ENCODE measurements around the gene FBXL7.

FBXL7 gene

DNA sequence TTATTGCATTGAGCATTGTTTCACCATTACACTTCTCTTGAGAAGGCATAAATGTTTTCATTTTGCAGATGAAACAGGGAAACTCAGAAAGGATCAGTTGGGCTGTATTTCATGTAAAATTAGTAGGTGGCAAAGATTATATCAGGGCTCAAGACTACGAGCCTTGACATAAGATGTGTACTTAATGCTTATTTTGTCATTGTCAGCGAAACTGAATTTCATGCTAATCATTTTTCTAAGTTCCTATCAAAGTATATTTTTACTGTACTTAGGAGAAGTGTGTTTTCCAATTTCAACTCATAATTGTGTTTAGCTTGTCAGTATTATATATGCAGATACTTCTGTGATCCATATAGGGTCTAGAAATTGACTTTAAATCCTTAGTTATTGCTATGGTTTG is 123.8 kb downstream of the FBXL7 start:
- DNase-seq, result no peak

DNA sequence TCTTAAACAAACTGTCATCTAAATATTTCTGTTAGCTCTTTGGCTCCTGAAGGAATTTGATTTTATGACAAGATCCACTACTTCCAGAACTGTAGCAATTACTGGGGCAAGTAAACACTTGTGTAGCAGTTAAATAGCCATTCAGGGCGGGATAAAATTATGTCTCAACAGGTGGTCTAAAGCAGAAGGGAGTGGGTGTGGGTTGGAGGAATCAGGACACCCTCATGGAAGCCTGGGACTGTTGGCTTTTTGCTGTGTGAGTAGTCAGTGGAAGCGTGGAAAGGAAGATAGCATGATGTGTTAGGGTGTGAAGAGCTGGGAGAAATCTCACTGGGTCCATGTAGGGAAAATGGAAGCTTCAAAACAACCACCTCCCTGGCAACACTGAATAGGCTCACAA is 127.1 kb downstream of the FBXL7 start:
- no peak for DNase-seq

DNA sequence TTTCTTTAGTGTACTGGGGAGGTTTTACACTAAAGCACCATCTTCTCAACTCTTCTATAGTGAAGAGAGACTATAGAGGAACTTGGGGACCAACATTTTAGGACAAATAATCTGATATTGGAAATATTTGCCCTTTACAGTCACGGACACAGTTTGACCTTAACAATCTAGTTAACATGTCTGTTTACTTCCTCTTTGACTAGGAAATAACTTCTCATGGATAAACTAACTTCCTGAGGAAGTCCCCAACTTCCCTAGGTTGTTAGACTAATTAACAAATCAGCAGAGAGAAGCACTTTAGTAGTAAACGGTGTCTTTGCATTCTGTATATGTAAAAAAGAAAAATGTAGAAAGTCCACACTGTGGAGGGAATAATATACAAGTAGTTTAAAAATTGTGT is 127.7 kb downstream of the FBXL7 start:
- DNase-seq, result no peak

DNA sequence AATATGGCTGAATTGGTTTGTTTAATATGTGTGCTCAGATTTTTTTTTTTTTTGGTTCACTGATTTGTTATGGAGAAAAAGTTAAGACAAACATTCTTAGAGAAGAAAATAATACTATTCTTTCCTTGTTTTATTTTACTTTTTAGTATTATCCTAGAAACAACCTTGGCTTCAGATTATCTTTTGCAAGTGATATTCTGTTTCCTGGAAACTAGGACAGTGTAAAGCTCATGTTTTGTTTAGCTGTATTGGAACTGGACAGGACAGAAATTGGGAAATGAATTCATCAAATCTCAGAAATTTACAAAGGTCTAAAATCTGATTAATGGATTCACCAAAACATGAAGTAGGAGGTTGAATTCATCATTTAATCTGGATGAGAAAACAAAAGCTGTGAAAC is 130.5 kb downstream of the FBXL7 start:
- no peak for DNase-seq

DNA sequence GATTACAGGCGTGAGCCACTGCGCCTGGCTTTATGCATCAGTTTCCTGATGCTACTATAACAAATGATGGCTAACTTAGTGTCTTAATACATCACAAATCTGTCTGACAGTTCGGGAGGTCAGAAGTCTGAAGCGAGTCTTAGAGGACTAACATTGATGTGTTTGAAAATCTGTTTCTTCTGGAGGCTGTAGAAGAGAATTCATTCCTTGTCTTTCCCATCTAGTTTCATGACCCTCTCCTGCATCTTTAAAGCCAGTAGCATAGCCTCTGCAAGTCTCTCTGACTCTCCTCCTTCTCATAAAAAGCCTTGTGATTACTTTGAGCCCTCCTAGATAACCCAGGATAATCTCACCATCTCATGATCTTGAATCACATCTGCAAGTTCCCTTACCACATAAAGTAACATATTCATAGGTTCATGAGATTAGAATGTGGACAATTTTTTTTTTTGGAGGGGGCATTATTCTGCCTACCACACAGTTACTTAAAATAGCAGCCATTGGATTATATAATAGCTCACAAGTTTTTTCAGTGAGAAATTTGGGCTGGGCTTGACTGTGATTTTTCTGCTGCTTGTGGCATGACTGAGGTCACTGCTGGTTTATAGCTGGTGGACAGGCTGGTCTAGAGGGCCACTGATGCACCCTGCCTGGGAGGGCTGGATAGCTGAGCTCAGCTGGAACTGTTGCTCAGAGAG is 134.8 kb downstream of the FBXL7 start:
- DNase-seq, result no peak

DNA sequence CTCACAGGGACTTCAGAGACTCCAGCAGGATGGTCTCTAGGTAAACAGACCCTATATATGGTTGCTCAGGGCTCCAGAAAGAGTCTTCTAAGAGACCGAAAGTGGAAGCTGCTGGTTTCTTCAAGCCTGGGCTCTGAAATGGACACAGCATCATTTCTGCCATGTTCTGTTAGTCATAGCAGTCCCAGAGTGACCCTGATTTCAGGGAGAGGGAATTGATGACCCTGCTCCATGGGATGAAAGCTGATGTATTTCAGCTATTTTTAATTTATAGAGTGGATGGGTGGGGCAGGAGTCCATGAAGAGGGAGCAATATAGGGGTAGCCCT is 135.3 kb downstream of the FBXL7 start:
- DNase-seq, result no peak

DNA sequence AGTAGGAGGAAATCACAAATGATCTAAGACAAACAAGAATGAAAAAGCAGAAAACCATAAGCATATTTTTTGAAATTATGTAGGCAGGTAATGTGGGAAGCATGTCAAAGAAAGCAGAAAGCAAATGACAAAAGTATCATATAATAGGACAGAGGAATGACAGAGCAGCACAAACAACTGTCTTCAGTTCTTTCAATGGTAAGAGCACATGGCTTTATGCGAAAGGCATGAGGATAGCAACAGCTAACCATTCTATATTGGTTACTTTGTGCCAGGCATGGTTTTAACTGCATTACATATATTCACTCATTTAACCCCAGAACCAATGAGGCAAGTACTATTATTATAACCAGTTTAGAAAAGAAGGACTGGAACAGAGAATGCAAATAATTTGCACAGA is 137.4 kb downstream of the FBXL7 start:
- DNase-seq, result no peak

DNA sequence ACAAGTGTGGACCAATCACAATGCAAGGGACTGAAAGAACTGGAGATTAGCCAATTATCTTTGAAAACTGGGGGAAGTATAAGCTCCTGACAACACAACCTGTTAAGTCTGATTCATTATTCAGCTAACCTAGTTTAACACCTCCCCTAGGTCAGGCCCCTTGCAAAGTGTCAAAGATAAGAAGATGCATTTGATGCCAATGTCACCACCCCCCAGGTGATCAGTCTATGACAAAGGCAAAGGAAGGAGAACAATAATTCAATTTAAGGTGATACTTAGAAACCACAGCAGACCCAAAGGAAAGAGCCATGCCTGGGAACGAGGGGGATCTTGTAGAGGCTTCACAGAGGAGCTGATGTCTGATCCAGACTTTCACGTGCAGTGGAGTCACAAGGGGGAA is 137.9 kb downstream of the FBXL7 start:
- DNase-seq, result no peak

DNA sequence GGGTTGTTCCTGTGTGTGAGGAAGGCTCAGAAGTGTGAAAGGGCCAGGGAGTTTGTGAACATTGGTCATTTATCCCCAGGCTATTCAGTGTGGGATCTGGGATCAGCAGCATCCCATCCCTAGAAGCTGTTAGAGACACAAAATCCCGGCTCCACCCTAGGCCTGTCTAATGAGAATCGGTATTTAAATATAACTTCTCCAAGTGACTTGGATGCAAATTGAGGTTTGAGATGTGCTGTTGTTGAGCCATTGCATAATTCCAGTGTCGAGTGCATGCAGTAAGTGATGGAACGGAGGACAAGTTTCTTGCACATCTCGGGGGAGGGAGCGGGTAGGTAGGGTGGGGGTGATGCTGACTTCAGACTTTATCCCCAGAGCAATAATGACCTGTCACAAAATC is 138.3 kb downstream of the FBXL7 start:
- DNase-seq, result no peak

DNA sequence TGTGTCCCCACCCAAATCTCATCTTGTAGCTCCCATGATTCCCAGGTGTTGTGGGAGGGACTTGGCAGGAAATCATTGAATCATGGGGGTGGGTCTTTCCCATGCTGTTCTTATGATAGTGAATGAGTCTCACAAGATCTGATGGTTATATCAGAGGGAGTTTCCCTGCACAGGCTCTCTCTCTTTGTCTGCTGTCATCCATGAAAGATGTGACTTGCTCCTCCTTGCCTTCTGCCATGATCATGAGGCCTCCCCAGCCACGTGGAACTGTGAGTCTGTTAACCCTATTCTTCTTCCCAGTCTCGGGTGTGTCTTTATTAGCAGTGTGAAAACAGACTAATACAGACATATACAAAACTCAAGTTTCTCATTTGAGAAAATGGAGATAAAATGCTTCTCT is 139.3 kb downstream of the FBXL7 start:
- DNase-seq, result no peak

DNA sequence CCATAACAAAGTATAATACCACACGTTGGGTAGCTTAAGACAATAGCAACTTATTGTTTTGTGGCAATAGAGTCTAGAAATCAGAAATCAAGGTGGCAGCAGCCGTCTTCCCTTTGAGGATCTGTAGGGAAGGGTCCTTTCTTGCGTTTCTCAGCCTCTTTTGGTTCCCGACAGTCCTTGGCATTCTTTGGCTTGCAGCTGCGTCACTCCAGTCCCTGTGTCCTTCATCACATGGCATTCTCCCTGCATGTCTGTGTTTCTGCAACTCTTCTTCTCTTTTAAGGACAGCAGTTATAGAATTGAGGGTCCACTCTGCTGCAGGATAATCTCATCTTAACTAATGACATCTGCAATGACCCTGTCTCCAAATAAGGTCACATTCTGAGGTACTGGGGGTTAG is 140.1 kb downstream of the FBXL7 start:
- no peak for DNase-seq

DNA sequence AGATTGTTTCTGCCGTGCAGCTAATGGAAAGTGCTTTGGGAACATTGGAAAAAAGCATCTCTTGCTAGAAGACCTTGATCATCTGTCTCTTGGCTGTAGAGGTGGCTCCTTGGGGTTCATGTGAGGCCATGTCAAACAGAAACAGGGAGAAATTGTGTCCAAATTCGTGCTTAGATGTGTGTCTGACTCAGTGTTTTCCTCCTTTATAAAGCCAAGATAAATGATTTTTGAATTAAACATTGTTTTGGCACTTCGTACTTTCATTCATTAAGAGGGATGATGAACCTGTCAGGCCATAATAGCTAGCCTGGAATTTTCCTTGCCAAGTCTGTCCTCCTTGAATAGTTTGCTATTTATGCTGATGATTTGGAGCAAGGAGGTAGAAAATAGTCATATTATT is 143.8 kb downstream of the FBXL7 start:
- no peak for DNase-seq

DNA sequence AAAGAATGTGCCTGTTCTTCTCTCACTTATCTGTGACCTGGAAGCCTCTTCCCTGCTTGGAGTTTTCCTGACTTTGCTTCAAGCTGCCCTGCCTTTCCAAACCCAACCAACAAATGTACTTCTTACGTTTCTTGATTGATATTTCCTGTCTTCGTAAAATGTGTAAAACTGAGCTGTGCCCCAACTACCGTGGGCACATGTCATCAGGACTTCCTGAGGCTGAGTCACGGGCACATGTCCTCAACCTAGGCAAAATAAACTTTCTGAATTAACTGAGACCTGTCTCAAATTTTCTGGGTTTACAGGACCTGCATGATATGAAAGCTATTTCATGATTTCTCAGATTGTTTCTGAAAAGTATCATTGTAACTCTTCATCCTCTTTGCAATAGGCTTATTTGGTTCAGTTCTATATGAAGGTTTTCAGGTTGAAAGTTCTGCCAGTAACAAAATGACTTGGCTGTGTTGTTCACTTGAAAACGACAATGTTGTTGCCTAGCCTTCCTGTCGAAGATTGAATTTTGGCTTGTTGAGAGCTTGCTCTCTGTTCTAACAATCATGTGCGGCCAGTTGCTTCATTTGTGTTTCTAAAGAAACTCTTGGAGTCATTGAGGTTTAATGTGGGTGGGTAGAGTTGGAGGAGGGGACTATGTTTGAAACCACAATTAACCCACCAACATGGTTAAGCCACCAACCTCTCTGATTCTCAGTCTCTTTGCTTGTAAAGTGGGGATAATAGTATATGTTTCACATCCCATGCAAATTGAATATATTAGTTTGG is 145.6 kb downstream of the FBXL7 start:
- no peak for DNase-seq

DNA sequence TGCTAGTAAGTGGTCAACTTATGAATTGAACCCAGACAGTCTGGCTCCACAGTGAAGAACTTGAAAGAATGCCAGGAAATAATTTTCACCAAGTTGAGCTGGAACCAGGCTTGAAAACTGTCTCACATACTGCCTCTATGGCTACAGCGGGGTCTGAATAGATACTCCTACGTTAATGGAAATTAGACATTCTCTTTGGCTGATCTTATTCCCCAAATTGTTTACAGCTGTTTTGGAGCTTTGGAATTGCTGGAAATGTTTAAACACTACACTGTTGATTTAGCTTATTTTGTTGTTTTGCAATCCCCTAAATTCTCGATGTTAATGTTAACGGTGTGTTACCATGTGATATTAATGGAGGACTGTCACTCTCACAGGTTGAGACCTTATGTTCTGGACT is 146.4 kb downstream of the FBXL7 start:
- no peak for DNase-seq

DNA sequence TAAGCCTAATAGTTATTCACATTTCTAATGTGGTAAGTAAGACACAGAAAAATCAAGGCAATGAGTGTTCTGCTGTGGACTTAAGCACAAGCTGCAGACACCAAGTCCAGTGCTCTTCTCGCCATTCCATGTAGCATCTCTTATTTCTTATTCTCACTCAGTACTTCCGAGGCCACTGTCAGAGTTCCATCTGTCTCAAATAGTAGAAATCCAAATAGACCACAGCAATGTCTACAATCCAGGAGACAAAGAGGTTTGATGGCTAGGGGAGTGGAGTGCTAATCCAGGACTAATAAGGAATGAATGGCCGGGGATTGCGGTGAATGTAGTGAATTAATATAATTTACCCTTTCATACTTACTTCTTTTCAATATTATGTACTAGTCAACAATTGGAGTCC is 147.3 kb downstream of the FBXL7 start:
- DNase-seq, result no peak

DNA sequence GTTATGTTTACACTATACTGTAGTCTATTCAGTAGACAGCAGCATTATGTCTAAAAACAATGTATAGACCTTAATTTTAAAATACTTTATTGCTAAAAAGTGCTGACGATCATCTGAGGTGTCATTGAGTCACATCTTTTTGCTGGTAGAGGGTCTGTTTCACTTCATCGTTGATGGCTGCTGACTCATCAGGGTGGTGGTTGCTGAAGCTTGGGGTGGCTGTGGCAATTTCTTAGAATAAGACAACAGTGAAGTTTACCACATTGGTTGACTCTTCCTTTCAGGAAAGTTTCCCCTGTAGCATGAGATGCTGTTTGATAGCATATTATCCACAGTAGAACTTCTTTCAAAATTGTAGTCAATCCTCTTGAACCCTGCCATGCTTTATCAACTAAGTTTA is 150.3 kb downstream of the FBXL7 start:
- DNase-seq, result no peak

DNA sequence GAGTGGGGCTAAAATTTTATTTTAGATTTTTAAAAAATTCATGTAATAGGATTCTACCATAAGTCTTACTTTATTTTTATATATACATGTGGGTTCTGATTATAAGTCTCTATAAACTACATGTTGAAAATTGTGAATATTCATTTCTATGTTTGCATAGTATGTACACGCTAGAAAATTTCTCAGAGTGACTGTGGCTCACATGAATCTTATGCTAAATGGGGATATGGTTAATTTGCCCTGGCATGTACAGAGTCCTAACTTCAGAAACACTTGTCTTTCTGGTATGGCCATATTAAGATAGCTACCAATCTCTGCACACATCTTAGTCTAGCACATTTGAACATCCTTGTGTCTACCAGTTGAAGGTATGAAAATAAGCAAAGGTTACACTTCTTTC is 154.8 kb downstream of the FBXL7 start:
- DNase-seq, result no peak

DNA sequence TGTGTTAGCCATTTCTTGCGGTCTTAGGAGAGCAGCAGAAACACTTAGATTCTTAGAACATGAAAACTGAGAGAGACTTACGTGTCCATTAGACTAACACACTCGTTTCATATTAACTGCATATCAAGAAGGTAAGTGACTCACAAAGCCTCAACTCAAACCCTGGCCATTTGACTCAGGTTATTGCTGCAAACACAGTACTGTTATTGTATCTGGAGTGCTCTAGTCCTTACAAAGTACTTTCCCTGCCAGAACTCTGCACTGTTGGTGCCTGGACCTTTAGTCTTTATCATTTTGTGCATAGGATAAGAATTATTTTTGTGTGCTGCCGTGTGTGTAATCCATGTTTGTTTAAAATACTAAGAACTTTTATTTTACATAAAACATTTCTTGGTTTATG is 155.7 kb downstream of the FBXL7 start:
- no peak for DNase-seq

DNA sequence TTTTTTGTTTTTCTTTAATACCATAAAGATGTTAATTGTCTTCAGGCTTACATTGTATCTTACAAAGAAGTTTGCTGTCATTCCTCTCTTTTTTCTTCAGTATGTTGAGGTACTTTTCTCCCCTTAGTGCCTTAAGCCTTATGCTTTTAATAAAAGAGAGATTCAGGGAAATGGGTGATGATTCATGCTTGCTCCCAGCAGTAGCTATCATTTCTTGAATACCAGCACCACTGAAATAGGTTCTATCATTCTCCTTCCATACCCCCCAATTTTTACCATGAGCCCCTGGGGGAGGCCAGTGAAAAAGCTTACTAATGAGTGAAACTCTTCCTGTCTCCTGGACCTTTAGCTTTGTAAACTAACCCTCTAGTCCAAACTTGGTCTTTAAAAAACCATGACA is 165.0 kb downstream of the FBXL7 start:
- no peak for DNase-seq

DNA sequence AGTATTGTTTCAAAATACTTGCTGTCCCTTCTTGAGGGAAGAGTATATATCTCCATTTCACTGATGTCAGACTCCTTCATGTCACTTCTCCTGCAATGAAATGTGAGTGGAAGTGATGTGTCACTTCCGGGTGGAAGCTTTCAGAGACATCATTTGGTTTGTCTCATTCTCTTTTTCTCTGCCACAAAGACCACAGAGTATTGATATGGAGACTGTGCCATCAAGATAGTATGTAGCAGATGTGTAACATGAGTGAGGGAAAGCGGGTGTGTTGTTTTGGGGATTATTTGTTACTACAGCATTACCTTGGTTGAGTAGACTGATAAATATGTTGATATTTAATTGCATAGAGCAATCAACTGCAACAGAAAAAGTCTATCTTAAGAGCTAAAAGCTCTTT is 169.8 kb downstream of the FBXL7 start:
- no peak for DNase-seq

DNA sequence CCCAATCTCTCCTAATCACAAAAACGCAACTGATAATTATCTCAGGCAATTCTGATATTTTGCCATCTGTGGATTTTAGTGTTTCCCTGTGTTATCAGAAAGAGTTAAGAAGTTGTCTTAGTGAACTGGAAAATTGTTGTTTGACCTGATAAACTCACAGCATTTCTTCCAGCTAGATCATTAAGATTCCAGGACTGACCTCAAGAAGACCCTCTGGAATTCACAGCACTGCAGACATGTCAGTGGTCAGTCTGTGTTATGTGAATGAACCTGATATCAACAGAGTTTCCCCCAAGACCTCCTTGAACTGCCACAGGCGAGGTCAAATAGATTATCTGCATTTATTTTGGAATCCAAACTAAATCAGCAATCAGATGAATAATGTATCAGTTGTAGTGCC is 174.7 kb downstream of the FBXL7 start:
- no peak for DNase-seq

DNA sequence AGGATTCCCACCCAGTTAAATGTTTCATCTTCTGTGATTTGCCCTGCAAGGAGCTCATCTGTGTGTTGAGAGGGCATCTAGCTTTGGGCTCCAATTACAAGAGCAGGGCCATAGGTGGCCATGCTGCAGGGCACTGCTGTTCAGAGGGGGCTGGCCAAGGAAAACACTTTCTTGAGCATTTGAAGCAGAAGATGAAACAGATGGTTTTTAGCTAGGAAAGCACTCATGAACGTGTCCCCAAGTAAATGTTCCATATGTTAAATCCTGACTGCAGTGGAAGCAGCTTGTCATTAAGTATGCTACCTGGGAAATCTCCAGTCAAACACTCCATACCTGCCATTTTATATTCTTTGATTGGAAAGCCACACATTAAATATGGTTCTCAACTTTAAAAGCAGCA is 176.6 kb downstream of the FBXL7 start:
- DNase-seq, result no peak

DNA sequence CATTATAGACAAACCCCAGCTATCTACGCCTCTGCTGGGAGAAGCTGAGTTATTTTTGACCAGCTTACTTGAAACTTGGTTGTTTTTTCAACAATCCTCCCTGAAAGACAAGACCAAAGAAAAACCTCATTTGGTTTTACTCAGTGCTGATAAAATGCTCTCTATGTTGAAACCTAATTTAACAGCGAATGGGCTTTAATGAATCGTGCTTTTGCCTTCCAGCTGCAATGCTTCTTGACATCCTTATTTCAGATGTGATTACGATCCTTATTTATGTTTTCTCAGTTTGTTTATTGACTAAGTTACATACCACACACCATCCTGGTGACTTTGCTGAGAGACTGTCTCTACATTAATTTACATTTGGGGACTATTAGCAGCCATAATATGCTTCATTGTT is 179.2 kb downstream of the FBXL7 start:
- no peak for DNase-seq

DNA sequence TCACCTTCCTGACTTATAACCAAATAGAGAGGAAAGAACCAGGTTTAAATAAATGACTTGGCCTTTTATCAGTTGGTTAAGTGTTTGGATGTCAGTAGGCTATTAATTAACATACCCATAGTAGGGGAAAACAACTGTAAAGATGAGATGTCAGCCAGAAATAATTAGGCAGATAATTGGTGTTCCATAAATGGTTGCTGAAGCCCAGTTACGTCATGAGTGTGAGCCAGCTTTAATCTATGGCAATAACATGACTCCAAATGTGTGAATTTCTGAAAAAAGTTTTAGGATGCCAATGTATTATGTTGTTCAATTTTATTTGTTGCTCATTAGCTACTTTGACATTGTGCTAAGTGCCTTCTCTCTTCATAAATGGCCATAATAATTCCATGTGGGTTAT is 180.5 kb downstream of the FBXL7 start:
- DNase-seq, result no peak

DNA sequence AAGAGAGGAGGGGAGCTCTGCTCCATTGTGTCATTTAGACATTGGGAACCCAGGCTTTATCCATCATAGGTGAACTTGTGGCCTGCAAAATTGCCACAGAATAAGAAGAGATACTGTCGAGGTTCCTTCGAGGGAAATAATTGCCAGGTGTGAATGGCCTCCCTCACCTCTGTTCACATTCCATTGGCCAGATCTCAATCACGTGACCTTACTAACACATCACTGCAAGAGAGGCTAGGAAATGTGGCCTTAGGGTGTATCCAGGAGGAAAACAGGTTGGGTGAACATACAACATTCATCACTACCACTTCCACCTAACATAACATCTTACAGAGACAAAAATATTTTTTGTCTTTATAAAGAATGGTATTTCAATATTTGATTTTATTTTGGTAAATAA is 182.1 kb downstream of the FBXL7 start:
- no peak for DNase-seq

Data from bone marrow (tissue), 2 donors.